VCaP (cell line): ENCODE results near the gene FLOT2.

Experiments used
- H3K27ac ChIP-seq: fragments of 450-650 bp; 2 replicates; pipeline ENCODE4 v1.5.1; 2017
- TF ChIP-seq, protein P1 (sequence below): fragments of 450-650 bp; conservative IDR thresholded peaks from 2 replicates; pipeline ENCODE4 v1.5.1; 2017; ENCODE audit warnings: mild to moderate bottlenecking, moderate library complexity

FLOT2 gene

DNA sequence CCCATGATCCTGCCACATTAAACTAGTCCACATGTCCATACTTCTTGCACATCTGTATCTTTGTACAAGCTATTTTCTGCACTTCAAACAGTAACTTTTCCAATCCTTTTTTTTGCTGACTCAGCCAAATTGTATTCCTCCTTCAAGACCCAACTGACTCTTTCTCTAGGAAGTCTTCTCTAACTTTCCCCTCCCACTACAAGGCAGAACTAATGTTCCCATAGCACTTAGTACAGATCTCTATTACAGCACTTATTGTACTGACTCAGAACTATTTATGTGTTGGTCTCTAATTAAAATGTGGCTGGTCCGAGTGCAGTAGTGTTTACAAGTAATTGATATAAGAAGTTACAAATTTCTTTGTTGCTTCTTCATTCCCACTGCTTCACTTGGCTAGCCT is 63.1 kb downstream of the FLOT2 start:
- TF ChIP-seq, protein P1, sequence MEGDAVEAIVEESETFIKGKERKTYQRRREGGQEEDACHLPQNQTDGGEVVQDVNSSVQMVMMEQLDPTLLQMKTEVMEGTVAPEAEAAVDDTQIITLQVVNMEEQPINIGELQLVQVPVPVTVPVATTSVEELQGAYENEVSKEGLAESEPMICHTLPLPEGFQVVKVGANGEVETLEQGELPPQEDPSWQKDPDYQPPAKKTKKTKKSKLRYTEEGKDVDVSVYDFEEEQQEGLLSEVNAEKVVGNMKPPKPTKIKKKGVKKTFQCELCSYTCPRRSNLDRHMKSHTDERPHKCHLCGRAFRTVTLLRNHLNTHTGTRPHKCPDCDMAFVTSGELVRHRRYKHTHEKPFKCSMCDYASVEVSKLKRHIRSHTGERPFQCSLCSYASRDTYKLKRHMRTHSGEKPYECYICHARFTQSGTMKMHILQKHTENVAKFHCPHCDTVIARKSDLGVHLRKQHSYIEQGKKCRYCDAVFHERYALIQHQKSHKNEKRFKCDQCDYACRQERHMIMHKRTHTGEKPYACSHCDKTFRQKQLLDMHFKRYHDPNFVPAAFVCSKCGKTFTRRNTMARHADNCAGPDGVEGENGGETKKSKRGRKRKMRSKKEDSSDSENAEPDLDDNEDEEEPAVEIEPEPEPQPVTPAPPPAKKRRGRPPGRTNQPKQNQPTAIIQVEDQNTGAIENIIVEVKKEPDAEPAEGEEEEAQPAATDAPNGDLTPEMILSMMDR = no peak

More for the DNA sequence above, 63.1 kb downstream of the FLOT2 start:
- H3K27ac ChIP-seq = no peak overlapping the region
